ENCODE data around the gene MTMR11. TPM values are rescaled to one million over a fixed set of nuclear protein-coding genes. Genes with fewer than 3 reads are reported as not detected.
"Not testable (repeated sequence)": the region's sequence is repeated elsewhere in the genome, so short reads cannot be mapped to it uniquely, and the experiment has no call there.

Gene MTMR11, protein sequence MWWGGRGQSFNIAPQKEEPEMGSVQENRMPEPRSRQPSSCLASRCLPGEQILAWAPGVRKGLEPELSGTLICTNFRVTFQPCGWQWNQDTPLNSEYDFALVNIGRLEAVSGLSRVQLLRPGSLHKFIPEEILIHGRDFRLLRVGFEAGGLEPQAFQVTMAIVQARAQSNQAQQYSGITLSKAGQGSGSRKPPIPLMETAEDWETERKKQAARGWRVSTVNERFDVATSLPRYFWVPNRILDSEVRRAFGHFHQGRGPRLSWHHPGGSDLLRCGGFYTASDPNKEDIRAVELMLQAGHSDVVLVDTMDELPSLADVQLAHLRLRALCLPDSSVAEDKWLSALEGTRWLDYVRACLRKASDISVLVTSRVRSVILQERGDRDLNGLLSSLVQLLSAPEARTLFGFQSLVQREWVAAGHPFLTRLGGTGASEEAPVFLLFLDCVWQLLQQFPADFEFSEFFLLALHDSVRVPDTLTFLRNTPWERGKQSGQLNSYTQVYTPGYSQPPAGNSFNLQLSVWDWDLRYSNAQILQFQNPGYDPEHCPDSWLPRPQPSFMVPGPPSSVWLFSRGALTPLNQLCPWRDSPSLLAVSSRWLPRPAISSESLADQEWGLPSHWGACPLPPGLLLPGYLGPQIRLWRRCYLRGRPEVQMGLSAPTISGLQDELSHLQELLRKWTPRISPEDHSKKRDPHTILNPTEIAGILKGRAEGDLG
- 14.6 TPM for total RNA-seq

DNA sequence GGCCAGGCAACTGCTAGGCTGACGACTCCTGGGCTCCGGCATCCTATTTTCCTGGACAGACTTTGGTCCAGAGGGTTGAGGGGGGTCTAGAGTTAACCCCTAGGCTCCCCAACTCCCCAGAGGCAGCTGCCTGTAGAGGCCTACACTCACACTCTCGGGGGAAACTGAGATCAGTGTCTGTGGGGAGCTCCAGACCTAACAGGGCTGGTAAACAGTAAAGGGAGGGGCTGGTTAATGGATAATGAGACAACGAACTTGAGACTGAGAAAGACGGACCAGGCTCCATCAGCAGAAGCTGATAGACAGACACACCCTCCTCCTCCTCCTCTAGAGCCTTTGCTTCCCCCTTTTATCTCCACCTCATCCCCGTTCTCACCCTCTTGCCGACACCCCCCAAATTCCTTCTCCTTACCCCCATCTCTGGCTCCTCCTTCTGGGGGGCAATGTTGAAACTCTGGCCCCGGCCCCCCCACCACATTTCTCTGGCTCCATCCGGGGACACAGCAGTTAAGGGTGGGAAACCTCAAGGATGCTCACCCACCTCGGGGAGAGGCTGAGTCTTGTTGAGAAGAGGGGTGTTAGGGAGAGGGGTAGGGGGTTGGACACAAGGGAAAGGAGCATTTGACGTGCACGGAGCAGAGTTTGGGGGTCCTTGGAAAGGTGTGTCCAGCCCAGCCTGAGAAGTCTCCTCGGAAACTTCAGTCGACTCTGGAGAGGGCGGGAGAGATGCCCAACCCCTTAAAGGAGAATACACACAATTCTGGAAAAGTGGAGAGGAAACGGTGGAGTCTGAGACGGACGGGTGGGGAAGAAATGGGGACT, at the start of gene MTMR11:
Gene MTMR11 (minus strand): TSS at position 710 of the 822 bp plus-strand sequence. CDS start 232 bp downstream, at position 478.
- no peak for DNase-seq (ENCODE audit: low spot score)

DNA sequence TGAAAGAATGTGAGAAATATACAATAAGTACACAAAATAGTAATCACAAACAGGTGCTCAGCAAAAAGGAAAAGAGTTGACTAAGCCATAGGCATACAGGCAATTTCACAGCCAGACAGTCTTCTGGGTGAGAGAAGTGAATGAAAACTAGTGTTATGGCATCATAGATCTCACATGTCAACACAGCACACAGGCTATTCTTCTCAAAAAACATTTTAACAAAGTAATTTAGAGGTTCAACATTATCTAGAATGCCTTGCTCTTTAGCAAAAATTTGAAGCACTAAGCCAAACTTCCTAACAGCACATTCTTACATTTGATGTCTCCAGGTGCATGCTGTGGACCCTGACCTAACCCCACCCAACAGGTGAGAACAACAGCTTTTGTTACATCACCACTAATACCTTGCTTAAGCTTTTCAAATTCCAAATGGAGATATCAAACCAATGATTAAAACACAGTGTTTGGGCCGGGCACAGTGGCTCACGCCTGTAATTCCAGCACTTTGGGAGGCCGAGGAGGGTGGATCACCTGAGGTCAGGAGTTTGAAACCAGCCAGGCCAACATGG, 43.4 kb upstream of the MTMR11 start:
- no peak for DNase-seq (ENCODE audit: low spot score)

- DNase-seq (ENCODE audit: low spot score), result no peak
Observed at GRCh38 chr1:149979245-149979971, 42.7 kb upstream of the MTMR11 start.

DNA sequence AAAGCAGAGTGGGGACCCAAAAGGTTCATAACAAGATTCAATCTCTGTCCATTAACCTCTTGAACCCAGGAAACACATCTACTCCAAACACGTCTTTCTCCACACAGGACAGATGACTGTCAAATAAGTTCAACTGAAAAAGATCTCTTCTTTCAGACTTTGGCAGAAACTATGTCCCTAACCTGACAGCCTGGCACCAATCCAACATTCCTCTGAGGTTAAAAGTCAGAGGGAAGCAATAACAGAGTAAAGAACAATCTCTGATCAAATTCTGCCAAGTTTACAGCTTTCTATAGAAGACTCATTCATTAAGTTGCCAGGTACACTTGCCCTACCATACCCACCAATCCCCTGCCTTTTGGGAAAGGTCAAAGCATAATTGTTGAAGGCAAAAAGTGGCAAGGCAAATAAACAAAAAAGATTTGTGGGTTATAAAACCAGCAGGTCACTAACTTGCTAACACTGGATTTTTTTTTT, 41.9 kb upstream of the MTMR11 start:
- no peak for DNase-seq (ENCODE audit: low spot score)

GRCh38 chr1:149977345-149977744, 40.7 kb upstream of the MTMR11 start:
- DNase-seq (ENCODE audit: low spot score), result no peak

GRCh38 chr1:149972547-149972946, 35.9 kb upstream of the MTMR11 start:
- DNase-seq (ENCODE audit: low spot score), result no peak

DNA sequence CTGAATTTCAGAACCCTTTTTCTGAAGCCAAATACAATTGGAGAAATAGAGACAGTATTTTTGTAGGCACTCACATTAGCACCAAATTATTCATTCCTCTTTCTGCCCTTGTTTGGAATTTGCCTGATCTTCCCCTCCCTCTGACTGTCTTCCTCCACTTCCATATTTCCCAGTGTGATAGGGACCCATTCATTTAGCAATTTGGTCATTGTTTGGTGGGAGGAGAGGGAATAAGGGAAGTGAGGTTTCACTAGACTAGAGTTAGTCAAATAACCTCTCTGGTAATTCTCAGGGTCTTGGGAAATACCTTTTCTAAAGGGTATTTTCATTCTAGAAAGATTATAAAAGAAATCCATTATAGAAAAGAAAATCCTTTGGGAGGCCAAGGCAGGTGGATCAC, 31.0 kb upstream of the MTMR11 start:
- no peak for DNase-seq (ENCODE audit: low spot score)

DNA sequence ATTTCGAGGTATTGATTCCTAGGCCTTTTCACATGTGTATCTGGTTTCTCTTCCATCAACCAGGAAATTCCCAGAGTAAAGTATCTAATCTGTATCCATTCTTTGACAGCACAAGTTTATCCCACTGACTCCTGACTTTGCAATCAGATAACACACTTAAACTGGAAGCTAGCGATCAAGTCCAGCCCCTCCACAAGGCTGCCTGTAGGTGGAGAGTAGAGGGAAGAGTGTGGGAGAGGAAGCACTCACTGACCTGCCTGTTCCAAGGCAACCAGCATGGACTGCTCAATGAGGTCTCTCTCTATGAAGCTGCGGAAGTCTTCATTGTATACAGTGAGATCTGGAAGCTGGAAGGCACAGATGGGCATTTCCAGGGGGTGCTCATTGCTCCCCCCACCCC, 30.4 kb upstream of the MTMR11 start:
- DNase-seq (ENCODE audit: low spot score), result no peak

DNA sequence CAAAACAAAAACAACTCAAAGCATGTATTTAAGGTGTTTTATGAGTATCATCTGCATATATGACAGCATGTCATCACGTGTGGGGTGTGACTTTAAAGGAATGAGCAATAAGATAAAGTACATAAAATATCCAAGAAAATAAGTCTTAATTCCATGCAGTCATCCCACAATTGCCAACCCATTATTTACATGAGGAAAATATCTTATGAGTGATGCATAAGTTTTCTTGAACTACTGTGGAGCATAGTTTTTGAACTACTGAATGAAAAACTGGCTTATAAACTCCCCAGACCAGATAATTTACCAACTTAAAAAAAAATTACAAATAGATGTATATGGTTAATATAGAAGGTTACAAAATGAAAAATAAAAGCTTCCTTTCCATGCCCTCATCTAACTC, 29.7 kb upstream of the MTMR11 start:
- no peak for DNase-seq (ENCODE audit: low spot score)

DNA sequence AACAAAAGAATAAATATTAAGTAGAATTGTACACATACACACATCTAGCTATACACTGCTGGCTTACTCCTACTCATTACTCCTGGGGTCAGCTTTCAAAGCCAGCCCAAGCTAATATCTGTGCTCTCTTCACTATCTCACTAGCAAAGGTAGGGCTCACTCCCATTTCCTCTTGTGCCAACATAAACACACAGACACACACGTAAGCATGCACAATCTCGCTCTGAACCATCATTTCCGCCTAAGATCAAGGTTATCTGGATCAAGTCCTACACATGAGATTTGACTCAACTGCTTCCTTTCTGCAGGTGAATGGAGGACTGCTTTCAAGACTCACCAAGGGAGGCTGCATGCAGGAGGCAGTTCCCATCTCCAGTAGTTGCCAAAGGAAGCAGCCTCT, 28.8 kb upstream of the MTMR11 start:
- DNase-seq (ENCODE audit: low spot score), result no peak

GRCh38 chr1:149963358-149963757, 26.7 kb upstream of the MTMR11 start:
- DNase-seq (ENCODE audit: low spot score), result no peak

DNA sequence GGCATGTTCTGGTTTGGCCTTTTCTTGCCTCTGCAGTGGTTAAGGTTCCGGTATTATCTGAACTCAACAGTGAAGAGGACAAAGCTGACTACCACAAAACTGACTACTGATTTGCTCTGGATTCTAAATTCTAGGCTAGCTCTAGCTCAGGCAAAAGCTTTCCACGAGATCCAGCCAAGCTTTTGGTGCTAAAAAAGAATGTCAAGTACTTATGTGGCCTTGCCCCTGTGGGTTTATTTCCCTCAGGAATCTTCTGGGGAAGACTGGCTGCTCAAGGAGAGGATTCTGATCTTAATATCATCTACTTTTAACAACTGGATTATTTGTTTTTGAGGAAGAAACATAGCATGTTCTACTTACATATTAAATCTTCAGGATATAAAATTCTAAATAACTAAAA, 26.1 kb upstream of the MTMR11 start:
- DNase-seq (ENCODE audit: low spot score), result no peak

GRCh38 chr1:149962039-149962647, 25.5 kb upstream of the MTMR11 start:
- DNase-seq (ENCODE audit: low spot score), result peak; percentile 75

- not testable (repeated sequence) for DNase-seq (ENCODE audit: low spot score)
Observed at GRCh38 chr1:149957548-149957947, 20.9 kb upstream of the MTMR11 start.

GRCh38 chr1:149949911-149950310, 13.2 kb upstream of the MTMR11 start:
- no peak for DNase-seq (ENCODE audit: low spot score)

DNA sequence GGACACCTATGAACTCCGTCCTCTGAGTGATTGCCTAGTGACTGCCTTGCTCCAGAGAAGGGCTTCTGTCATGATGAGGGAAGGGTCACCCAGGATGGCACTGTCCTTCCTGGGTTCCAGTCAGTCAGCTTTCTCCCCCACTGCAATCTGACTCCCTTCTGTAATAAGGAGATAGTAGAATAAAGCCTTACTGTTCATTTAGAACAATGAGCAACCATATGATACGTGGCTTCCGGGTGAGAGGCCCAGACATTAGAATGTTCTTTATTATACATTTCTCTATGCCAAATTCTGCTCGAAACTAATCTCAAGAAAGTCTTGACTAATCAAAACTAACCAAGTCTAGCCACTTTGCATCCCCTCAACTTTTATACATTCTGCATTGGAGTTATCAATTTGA, 8.5 kb upstream of the MTMR11 start:
- DNase-seq (ENCODE audit: low spot score), result no peak

DNA sequence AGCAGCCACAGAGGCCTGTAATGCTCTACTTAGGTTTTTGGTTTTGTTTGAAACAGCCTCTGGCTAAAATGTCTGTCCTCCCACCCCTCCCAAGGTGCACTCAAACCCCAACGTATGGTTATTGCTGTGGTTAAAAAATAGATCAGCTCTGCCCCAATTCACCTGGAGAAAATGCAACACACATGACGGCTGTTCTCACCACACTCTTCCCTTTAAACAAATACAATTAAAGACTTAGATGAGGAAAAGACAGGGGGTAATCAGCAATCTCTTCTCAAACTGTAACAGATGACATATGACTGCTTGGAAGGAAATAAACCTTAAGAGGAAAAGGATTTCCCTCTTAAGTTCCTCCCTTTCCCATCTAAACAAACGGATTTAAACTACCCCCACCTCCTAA, 6.2 kb upstream of the MTMR11 start:
- no peak for DNase-seq (ENCODE audit: low spot score)

DNA sequence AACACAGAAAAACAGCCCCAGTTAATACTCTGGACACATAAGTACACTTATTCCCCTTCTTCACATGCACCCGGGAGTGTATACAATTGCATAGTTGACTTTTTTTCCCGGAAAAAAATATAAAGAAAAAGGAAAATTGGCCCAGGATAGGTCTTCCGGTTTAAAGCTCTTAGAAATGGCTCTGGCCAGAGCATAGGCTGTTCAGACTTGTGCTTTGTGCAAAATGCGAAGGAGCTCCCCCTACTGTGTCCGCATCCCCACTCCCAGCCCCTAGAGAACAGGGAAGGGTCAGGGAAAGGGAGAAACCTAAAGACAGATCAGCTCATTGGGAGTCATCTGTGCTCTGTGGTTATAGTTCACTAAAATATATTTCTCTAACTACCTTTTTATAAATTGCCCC, 5.5 kb upstream of the MTMR11 start:
- DNase-seq (ENCODE audit: low spot score), result no peak

DNA sequence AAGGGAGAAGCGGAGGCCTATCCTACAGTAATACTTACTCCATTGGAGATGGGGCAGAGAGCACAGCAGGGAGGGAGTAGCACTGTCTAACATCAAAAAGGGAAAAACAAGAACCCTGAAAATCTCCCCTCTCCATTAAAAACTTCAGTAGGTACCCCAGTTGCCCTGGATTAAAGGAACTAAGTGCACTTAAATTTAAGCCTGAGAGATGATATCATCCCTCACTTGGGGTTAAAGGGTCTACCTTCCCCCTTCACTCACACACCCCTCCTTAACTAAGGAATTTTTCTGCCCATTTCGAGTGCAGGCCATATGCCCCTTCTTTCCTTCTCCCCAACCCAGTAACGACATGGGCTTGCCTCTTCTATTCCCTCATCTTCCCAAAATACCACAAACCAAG, 3.7 kb upstream of the MTMR11 start:
- no peak for DNase-seq (ENCODE audit: low spot score)

DNA sequence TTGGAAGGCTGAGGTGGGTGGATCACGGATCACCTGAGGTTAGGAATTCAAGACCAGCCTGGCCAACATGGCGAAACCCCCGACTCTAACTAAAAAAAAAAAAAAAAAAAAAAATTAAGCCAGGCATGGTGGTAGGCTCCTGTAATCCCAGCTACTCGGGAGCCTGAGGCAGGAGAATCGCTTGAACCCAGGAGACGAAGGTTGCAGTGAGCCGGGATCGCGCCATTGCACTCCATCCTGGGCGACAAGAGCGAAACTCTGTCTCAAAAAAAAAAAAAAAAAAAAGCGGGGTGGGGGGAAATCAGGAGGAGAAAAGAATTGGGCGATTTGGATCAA, 2.0 kb upstream of the MTMR11 start:
- DNase-seq (ENCODE audit: low spot score), result not testable (repeated sequence)

DNA sequence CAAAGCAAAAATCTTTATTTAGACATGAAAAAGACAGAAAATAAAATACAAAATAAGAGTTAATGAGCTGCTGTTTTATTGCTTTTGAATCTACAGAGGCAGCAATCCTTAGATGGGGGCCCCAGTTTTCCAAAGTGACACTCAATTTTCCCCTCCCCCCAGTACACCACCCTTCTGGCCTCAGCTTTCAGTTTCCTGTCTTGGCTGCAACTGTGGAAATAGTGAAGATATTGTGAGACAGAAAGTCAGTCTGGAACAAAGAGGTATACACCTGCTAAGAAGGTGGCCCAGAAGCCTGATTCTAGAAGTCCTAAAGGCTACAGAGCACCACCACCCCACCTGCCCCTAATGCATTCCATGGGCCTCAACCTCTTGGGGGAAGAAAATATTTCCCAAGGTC, 1.1 kb upstream of the MTMR11 start:
- no peak for DNase-seq (ENCODE audit: low spot score)

All from ureter (tissue), 1 donor.